Thyroid gland (tissue), 4 donors: Measurements from ENCODE around the gene ANKRD33B.

Source experiments
- POLR2A ChIP-seq, 2 donors: fragments of 450-650 bp; IDR thresholded peaks; one replicate each; pipeline ENCODE4 v1.6.1; 2017; ENCODE audit warnings: antibody characterized with exemption in 2 of 2, mild to moderate bottlenecking in 2 of 2, moderate library complexity in 1 of 2
- TF ChIP-seq, protein P1 (sequence below), 6 experiments: fragments of 200-600 bp in 3 of 6; fragments of 450-650 bp in 3 of 6; sonication (generic) in 3 of 6; IDR thresholded peaks; one replicate each; pipeline ENCODE4 v1.5.1; 2016 to 2019; ENCODE audit warnings: antibody characterized with exemption in 6 of 6, mild to moderate bottlenecking in 2 of 6, inconsistent platforms in 1 of 6, moderate library complexity in 1 of 6

GRCh38 chr5:10669983-10670382 is 106.1 kb downstream of the ANKRD33B start:
- TF ChIP-seq, protein P1, sequence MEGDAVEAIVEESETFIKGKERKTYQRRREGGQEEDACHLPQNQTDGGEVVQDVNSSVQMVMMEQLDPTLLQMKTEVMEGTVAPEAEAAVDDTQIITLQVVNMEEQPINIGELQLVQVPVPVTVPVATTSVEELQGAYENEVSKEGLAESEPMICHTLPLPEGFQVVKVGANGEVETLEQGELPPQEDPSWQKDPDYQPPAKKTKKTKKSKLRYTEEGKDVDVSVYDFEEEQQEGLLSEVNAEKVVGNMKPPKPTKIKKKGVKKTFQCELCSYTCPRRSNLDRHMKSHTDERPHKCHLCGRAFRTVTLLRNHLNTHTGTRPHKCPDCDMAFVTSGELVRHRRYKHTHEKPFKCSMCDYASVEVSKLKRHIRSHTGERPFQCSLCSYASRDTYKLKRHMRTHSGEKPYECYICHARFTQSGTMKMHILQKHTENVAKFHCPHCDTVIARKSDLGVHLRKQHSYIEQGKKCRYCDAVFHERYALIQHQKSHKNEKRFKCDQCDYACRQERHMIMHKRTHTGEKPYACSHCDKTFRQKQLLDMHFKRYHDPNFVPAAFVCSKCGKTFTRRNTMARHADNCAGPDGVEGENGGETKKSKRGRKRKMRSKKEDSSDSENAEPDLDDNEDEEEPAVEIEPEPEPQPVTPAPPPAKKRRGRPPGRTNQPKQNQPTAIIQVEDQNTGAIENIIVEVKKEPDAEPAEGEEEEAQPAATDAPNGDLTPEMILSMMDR (IDR thresholded peaks at IDR 0.05): no peak
- no peak for TF ChIP-seq POLR2A (IDR thresholded peaks at IDR 0.05)
